SH-SY5Y (cell line): ENCODE results near the gene LRRC4C.

Source experiments
- GATA2 ChIP-seq: IDR thresholded peaks from 2 replicates; pipeline ENCODE4 v1.6.1; 2011; ENCODE audit warnings: mild to moderate bottlenecking, low read depth, low read length
- GATA3 ChIP-seq: IDR thresholded peaks from 2 replicates; pipeline ENCODE4 v1.6.1; 2011; ENCODE audit warnings: low read depth, mild to moderate bottlenecking, low read length, moderate library complexity

The LRRC4C gene

GRCh38 chr11:40228662-40229061 is 1230.8 kb downstream of the LRRC4C start:
- TF ChIP-seq GATA3 (no peak), GATA2 (no peak)

GRCh38 chr11:40227730-40228129 is 1231.7 kb downstream of the LRRC4C start:
- TF ChIP-seq GATA2 = no peak
- no peak for TF ChIP-seq GATA3

GRCh38 chr11:40226654-40227053 is 1232.8 kb downstream of the LRRC4C start:
- TF ChIP-seq GATA2 = no peak
- no peak for TF ChIP-seq GATA3

GRCh38 chr11:40223596-40224330 is 1235.7 kb downstream of the LRRC4C start:
- TF ChIP-seq GATA3 = no peak

GRCh38 chr11:40219401-40219800 is 1240.1 kb downstream of the LRRC4C start:
- TF ChIP-seq GATA3 = no peak
- no peak for TF ChIP-seq GATA2

GRCh38 chr11:40215556-40215955 is 1243.9 kb downstream of the LRRC4C start:
- TF ChIP-seq GATA3 = no peak
- no peak for TF ChIP-seq GATA2

- no peak for TF ChIP-seq GATA2
- no peak for TF ChIP-seq GATA3
Observed at GRCh38 chr11:40207416-40207815, 1252.0 kb downstream of the LRRC4C start.

- TF ChIP-seq GATA3 = no peak
- TF ChIP-seq GATA2 = no peak
Observed at GRCh38 chr11:40204228-40204627, 1255.2 kb downstream of the LRRC4C start.

GRCh38 chr11:40203606-40204005 is 1255.8 kb downstream of the LRRC4C start:
- TF ChIP-seq GATA2 (no peak), GATA3 (no peak)

- peak; percentile 71 for TF ChIP-seq GATA2
- TF ChIP-seq GATA3 = peak; percentile 51; the same call in 1 of the 2 replicates
Observed at GRCh38 chr11:40202589-40203270, 1256.7 kb downstream of the LRRC4C start.

- 0 out of 2 replicates have a peak, but pooled peaks have one; percentile 43 for TF ChIP-seq GATA3
- TF ChIP-seq GATA2 = peak; percentile 63
Observed at GRCh38 chr11:40190294-40190693, 1269.2 kb downstream of the LRRC4C start.

- TF ChIP-seq GATA2 (no peak), GATA3 (no peak)
Observed at GRCh38 chr11:40188848-40189247, 1270.6 kb downstream of the LRRC4C start.

- TF ChIP-seq GATA2 = peak; percentile 42; the same call in 1 of the 2 replicates
- no peak for TF ChIP-seq GATA3
Observed at GRCh38 chr11:40187295-40187694, 1272.2 kb downstream of the LRRC4C start.

- TF ChIP-seq GATA2 (no peak), GATA3 (no peak)
Observed at GRCh38 chr11:40186437-40187263, 1272.8 kb downstream of the LRRC4C start.
